Suprapubic skin (tissue), 4 donors: ENCODE data around the gene SLC6A20. TPM values are rescaled to one million over a fixed set of nuclear protein-coding genes. Genes with fewer than 3 reads are reported as not detected.

Source experiments
- DNase-seq, 2 donors: peaks; one replicate each; pipeline ENCODE4 v3.0.0-alpha.2; 2019; ENCODE audit warnings: low spot score in 2 of 2
- H3K27ac ChIP-seq: fragments of 200-600 bp; sonication (generic); one replicate; pipeline ENCODE4 v1.5.1; 2019
- H3K27me3 ChIP-seq: fragments of 200-600 bp; sonication (generic); one replicate; pipeline ENCODE4 v1.5.1; 2019
- H3K36me3 ChIP-seq: fragments of 200-600 bp; sonication (generic); one replicate; pipeline ENCODE4 v1.5.1; 2019
- H3K4me1 ChIP-seq: fragments of 200-600 bp; sonication (generic); one replicate; pipeline ENCODE4 v1.5.1; 2019
- H3K4me3 ChIP-seq: fragments of 200-600 bp; sonication (generic); one replicate; pipeline ENCODE4 v1.5.1; 2019; ENCODE audit warnings: mild to moderate bottlenecking
- H3K9me3 ChIP-seq: fragments of 200-600 bp; sonication (generic); one replicate; pipeline ENCODE4 v1.5.1; 2019
- EP300 ChIP-seq: sonication (generic); formaldehyde crosslinking; IDR thresholded peaks from one replicate; pipeline ENCODE4 v1.6.1; 2017; ENCODE audit warnings: antibody characterized with exemption
- POLR2A ChIP-seq, 2 donors: fragments of 450-650 bp; IDR thresholded peaks; one replicate each; pipeline ENCODE4 v1.6.1; 2017; ENCODE audit warnings: antibody characterized with exemption in 2 of 2, mild to moderate bottlenecking in 2 of 2, moderate library complexity in 2 of 2
- POLR2AphosphoS5 ChIP-seq, 3 donors: sonication (generic); formaldehyde crosslinking; IDR thresholded peaks; one replicate each; pipeline ENCODE4 v1.6.1; 2017; ENCODE audit warnings: antibody characterized with exemption in 3 of 3
- WGBS: methylation state at CpG from one replicate; pipeline ENCODE4 v1.1.5; 2018; 5-methylcytosine and 5-hydroxymethylcytosine counted together
- total RNA-seq, 4 donors: library from RNA; depleted of rRNA; stranded (reverse); fragments of >200 nt; gene quantifications; one replicate each; pipeline ENCODE4 v1.1.0, GENCODE V29; 2016
- TF ChIP-seq, protein P1 (sequence below), 2 donors: fragments of 200-600 bp in 1 of 2; fragments of 450-650 bp in 1 of 2; sonication (generic) in 1 of 2; IDR thresholded peaks; one replicate each; pipeline ENCODE4 v1.5.1; 2016 to 2019; ENCODE audit warnings: antibody characterized with exemption in 2 of 2, mild to moderate bottlenecking in 1 of 2, moderate library complexity in 1 of 2

Gene SLC6A20
- total RNA-seq, 4 donors from 2014 or later = 0.42 TPM; not detected in 3

DNA sequence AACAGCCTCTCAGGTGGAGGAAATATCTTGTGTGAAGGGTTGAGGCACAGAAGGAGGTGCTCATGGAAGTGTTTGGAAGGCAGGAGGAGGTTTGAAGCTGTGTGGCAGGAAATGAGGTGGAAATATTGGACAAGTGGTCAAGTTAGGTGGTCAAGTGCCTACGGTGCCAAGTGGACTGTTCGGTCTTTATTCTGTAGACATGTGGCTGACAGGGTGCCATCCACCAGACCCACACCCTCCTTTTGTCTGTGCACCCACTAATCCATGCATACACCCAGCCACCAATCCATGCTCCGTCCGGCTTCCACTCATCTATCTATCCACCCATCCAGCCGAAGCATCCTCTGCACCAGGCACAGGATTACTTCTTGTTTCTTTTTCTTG is 2.2 kb downstream of the SLC6A20 start:
- WGBS = 95% methylated on average over 5 of the region's 5 CpGs
- H3K27me3 ChIP-seq = peaks cover 40% of the 10 kb centered on the region
- no peak overlapping the region for H3K27ac ChIP-seq
- peaks cover 16% of the 10 kb centered on the region for H3K4me1 ChIP-seq
- TF ChIP-seq, protein P1, sequence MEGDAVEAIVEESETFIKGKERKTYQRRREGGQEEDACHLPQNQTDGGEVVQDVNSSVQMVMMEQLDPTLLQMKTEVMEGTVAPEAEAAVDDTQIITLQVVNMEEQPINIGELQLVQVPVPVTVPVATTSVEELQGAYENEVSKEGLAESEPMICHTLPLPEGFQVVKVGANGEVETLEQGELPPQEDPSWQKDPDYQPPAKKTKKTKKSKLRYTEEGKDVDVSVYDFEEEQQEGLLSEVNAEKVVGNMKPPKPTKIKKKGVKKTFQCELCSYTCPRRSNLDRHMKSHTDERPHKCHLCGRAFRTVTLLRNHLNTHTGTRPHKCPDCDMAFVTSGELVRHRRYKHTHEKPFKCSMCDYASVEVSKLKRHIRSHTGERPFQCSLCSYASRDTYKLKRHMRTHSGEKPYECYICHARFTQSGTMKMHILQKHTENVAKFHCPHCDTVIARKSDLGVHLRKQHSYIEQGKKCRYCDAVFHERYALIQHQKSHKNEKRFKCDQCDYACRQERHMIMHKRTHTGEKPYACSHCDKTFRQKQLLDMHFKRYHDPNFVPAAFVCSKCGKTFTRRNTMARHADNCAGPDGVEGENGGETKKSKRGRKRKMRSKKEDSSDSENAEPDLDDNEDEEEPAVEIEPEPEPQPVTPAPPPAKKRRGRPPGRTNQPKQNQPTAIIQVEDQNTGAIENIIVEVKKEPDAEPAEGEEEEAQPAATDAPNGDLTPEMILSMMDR (IDR thresholded peaks at IDR 0.05) = no peak
- TF ChIP-seq POLR2A (IDR thresholded peaks at IDR 0.05) (no peak), EP300 (no peak), POLR2AphosphoS5 (IDR thresholded peaks at IDR 0.05) (no peak)
- no peak overlapping the region for H3K4me3 ChIP-seq
- no peak for DNase-seq
- no peaks in the 10 kb centered on the region for H3K9me3 ChIP-seq
- no peaks in the 10 kb centered on the region for H3K36me3 ChIP-seq

DNA sequence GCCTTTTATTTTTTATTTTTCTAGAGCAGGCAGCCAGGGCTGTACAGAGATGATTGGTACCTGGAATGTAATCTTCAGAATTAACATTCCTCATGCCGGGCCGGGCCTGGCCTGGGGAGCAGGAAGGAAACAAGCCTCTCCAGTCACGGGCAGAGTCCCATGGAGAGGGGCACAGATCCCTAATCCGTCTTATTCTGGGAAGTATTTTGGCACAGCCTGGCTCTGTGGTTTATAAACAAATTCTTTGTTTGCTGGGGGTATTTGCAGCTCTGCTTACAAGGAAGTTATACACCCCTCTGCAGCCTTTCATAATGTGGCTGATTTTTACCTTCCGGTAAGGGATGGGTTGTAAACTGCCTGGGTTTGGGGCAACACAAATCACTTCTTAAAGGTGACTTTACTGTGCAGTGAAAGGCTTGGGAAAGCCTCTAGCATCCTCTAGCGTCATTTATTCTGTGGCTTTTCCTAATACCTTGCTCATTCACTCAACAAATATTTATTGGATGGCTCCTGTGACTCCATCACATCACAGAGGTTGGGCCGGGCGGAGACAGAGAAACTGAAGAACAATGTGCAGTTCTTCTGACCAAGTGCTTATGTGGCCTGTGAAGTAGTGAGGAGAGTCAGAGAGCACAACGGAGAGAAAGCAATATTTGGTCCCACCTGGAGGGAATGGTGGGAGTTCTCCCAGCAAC is 2.7 kb downstream of the SLC6A20 start:
- TF ChIP-seq, protein P1 (IDR thresholded peaks at IDR 0.05) = no peak
- no peak for TF ChIP-seq POLR2A (IDR thresholded peaks at IDR 0.05)
- no peak for TF ChIP-seq EP300
- no peak for TF ChIP-seq POLR2AphosphoS5 (IDR thresholded peaks at IDR 0.05)
- Histone ChIP-seq H3K27me3 (peaks cover 36% of the 10 kb centered on the region), H3K9me3 (no peaks in the 10 kb centered on the region), H3K4me3 (no peak overlapping the region), H3K27ac (no peak overlapping the region), H3K36me3 (no peaks in the 10 kb centered on the region), H3K4me1 (peaks cover 16% of the 10 kb centered on the region)
- no peak for DNase-seq
- WGBS = 57% methylated on average over 9 of the region's 9 CpGs

DNA sequence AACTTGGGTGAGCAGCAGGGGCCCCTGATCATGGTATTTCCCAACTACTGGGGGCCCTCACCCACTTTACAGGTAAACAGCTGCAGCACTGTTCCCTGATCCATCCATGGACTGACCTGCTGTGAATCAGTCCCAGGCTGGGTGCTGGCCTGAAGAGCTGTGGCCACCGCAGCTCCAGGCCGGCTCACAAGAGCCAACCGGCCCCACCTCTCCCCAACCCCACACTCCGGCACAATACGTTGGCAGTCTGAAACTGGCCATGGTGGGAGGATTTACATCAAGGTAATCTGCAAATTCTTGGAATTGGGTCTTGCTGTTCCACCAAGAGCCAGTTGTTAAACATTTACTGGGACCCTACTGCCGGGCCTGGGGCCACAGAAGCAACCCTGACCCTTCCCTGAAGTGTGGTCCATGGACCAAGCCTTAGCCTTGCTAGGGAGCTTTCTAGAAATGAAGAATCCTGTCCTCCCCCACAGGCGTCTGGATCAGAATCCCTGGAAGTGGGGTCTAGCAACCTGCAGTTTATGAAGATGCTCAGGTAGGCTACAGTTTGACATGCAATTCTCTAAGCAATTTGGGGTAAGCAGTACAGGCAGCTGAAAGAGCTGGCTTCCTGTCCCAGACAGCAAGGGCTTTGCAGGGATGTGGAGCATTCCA is 3.7 kb downstream of the SLC6A20 start:
- peaks cover 16% of the 10 kb centered on the region for H3K4me1 ChIP-seq
- no peak for TF ChIP-seq POLR2AphosphoS5 (IDR thresholded peaks at IDR 0.05)
- TF ChIP-seq, protein P1 (IDR thresholded peaks at IDR 0.05) = no peak
- no peak for TF ChIP-seq EP300
- TF ChIP-seq POLR2A (IDR thresholded peaks at IDR 0.05) = no peak
- H3K36me3 ChIP-seq = no peaks in the 10 kb centered on the region
- WGBS = 91% methylated on average over 4 of the region's 7 CpGs
- H3K4me3 ChIP-seq = no peak overlapping the region
- DNase-seq = no peak
- no peaks in the 10 kb centered on the region for H3K9me3 ChIP-seq
- peaks cover 30% of the 10 kb centered on the region for H3K27me3 ChIP-seq
- H3K27ac ChIP-seq = no peak overlapping the region

DNA sequence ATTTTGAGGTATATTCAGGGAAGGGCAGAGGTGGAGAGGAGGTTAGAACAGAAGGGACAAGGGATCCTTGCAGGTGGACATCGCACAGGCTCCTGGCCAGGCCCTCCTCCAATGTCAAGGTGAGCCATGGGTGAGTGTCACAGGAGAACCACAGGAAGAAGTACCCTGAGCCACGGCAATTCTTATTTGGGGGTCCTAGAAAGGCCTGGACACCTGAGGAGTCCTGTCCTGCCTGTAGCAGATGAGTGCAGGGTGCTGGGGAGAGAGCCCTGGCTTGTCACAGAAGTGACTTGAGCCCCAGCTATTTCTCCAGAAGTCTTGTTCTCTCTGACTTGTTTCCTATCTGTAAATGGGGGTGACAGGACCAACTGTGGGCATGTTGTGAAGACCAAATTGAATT is 4.3 kb downstream of the SLC6A20 start:
- H3K4me1 ChIP-seq = peaks cover 16% of the 10 kb centered on the region
- TF ChIP-seq EP300 (no peak), POLR2AphosphoS5 (IDR thresholded peaks at IDR 0.05) (no peak), POLR2A (IDR thresholded peaks at IDR 0.05) (no peak)
- TF ChIP-seq, protein P1 (IDR thresholded peaks at IDR 0.05) = no peak
- no peak overlapping the region for H3K4me3 ChIP-seq
- no peaks in the 10 kb centered on the region for H3K36me3 ChIP-seq
- no peak overlapping the region for H3K27ac ChIP-seq
- WGBS = 89% methylated on average over 2 of the region's 2 CpGs
- H3K9me3 ChIP-seq = no peaks in the 10 kb centered on the region
- peaks cover 25% of the 10 kb centered on the region for H3K27me3 ChIP-seq
- DNase-seq = no peak

DNA sequence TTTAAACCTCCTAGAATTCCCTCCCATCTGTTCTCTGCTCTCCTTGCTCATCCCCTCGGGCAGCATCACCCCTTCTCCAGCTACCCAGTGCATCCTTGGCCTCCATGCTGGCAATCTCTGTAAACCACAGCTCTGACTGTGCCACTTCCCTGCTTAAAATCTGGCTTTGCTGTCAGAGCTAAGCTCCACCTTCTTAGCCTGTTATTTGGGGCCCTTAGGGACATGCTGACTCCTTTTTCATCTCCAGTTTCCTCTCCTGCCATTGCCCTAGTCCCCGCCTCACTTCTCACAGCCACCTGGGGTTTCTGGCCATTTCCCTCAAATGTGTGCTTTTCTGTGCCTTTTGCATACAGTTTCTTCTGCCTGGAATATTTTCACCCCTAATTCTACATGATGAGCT is 5.7 kb downstream of the SLC6A20 start:
- TF ChIP-seq, protein P1 (IDR thresholded peaks at IDR 0.05) = no peak
- no peak for TF ChIP-seq EP300
- no peak for TF ChIP-seq POLR2AphosphoS5 (IDR thresholded peaks at IDR 0.05)
- no peak for TF ChIP-seq POLR2A (IDR thresholded peaks at IDR 0.05)
- H3K4me1 ChIP-seq = peaks cover 2% of the 10 kb centered on the region
- no peak overlapping the region for H3K4me3 ChIP-seq
- no peaks in the 10 kb centered on the region for H3K9me3 ChIP-seq
- no peaks in the 10 kb centered on the region for H3K36me3 ChIP-seq
- no peak for DNase-seq
- 78% methylated on average over 2 of the region's 2 CpGs for WGBS
- peaks cover 13% of the 10 kb centered on the region for H3K27me3 ChIP-seq
- no peak overlapping the region for H3K27ac ChIP-seq
